Measurements from ENCODE around the gene CHRNB4. TPM values are rescaled to one million over a fixed set of nuclear protein-coding genes. Genes with fewer than 3 reads are reported as not detected.

Gene CHRNB4
- total RNA-seq, 1 donor from 2014 or later = not detected

GRCh38 chr15:78620527-78621421 is 20.2 kb downstream of the CHRNB4 start, which contains the start of gene CHRNA3:
Gene CHRNA3 (minus strand): TSS chr15:78620996. CDS start chr15:78620794, 202 bp downstream.
- H3K27me3 Mint-ChIP-seq = peaks cover 42% of the 10 kb centered on the region
- peaks cover 5% of the 10 kb centered on the region for H3K4me1 Mint-ChIP-seq
- intact Hi-C loops (cut with micrococcal nuclease) = no loop called here
- no peak within 1 kb of the TSS for H3K27ac Mint-ChIP-seq
- TF ChIP-seq CTCF (IDR thresholded peaks at IDR 0.05) = no peak
- DNase-seq (no peak), ATAC-seq (ENCODE audit: low read depth) (no peak)
- ChIA-PET CTCF (no interaction called here), POLR2A (no interaction called here)
- H3K4me3 Mint-ChIP-seq = no peak within 1 kb of the TSS
- H3K36me3 Mint-ChIP-seq (ENCODE audit: low read depth) = no peaks in the 10 kb centered on the region
- H3K9me3 Mint-ChIP-seq = no peaks in the 10 kb centered on the region

GRCh38 chr15:78620021-78620526 is 20.9 kb downstream of the CHRNB4 start:
- DNase-seq (no peak), ATAC-seq (ENCODE audit: low read depth) (no peak)
- ChIA-PET POLR2A (no interaction called here), CTCF (interaction anchor here (2.8 kb wide), 1 partner anchor 90 kb away, joined by 11 read pairs; no protein-coding TSS in a partner anchor)
- Mint-ChIP-seq H3K4me3 (no peak overlapping the region), H3K4me1 (peaks cover 5% of the 10 kb centered on the region), H3K27me3 (peaks cover 40% of the 10 kb centered on the region), H3K27ac (no peak overlapping the region), H3K36me3 (ENCODE audit: low read depth) (no peaks in the 10 kb centered on the region), H3K9me3 (no peaks in the 10 kb centered on the region)
- intact Hi-C loops (cut with micrococcal nuclease) = no loop called here
- TF ChIP-seq CTCF (IDR thresholded peaks at IDR 0.05) = no peak

- Mint-ChIP-seq H3K4me1 (peaks cover 5% of the 10 kb centered on the region), H3K27me3 (peaks cover 38% of the 10 kb centered on the region), H3K27ac (no peak overlapping the region), H3K4me3 (no peak overlapping the region), H3K9me3 (no peaks in the 10 kb centered on the region), H3K36me3 (ENCODE audit: low read depth) (no peaks in the 10 kb centered on the region)
- TF ChIP-seq CTCF (IDR thresholded peaks at IDR 0.05) = no peak
- no peak for DNase-seq
- ChIA-PET CTCF (interaction anchor here (2.8 kb wide), 1 partner anchor 91 kb away, joined by 11 read pairs; no protein-coding TSS in a partner anchor), POLR2A (no interaction called here)
- intact Hi-C loops (cut with micrococcal nuclease) = loop anchor here (10.0 kb wide), 1 partner anchor 196 kb away; the partner anchor contains the start of gene ADAMTS7
- no peak for ATAC-seq (ENCODE audit: low read depth)
Measured at GRCh38 chr15:78619022-78619950, 21.7 kb downstream of the CHRNB4 start.

GRCh38 chr15:78618490-78618934 is 22.5 kb downstream of the CHRNB4 start:
- ATAC-seq (ENCODE audit: low read depth) = peak; percentile 67
- Mint-ChIP-seq H3K27ac (no peak overlapping the region), H3K36me3 (ENCODE audit: low read depth) (no peaks in the 10 kb centered on the region), H3K9me3 (no peaks in the 10 kb centered on the region), H3K27me3 (peaks cover 34% of the 10 kb centered on the region), H3K4me1 (peaks cover 5% of the 10 kb centered on the region), H3K4me3 (no peak overlapping the region)
- TF ChIP-seq CTCF (IDR thresholded peaks at IDR 0.05) = peak; percentile 45
- intact Hi-C loops (cut with micrococcal nuclease) = loop anchor here (1.0 to 10.0 kb wide), 3 partner anchors 91 to 566 kb away; partner anchors contain the start of gene ADAMTS7
- POLR2A ChIA-PET = no interaction called here
- DNase-seq = peak; percentile 59
- CTCF ChIA-PET = interaction anchor here (2.8 kb wide), 1 partner anchor 91 kb away, joined by 11 read pairs; no protein-coding TSS in a partner anchor
